ENCODE measurements around the gene OR2AG1. TPM values are rescaled to one million over a fixed set of nuclear protein-coding genes. Genes with fewer than 3 reads are reported as not detected.
A peak's percentile ranks its signal among the peaks of the same experiment; 100 is the strongest.
"Not testable (repeated sequence)": the region's sequence is repeated elsewhere in the genome, so short reads cannot be mapped to it uniquely, and the experiment has no call there.

The OR2AG1 gene
- total RNA-seq, 2 experiments from 2014 or later: not detected

- Histone ChIP-seq H3K36me3 (ENCODE audit: insufficient read depth, low read length) (no peaks in the 10 kb centered on the region), H3K4me2 (ENCODE audit: low read length) (no peak within 1 kb of the TSS), H3K9me3 (ENCODE audit: low read length) (no peaks in the 10 kb centered on the region), H2AFZ (ENCODE audit: low read length) (no peak within 1 kb of the TSS), H4K20me1 (ENCODE audit: insufficient read depth, low read length) (no peaks in the 10 kb centered on the region), H3K4me3 (ENCODE audit: low read depth, low read length, poor library complexity, severe bottlenecking) (no peak within 1 kb of the TSS), H3K9me2 (ENCODE audit: insufficient read depth, low read length) (no peaks in the 10 kb centered on the region), H3K79me2 (ENCODE audit: insufficient read depth, low read depth, low read length) (no peaks in the 10 kb centered on the region), H3K4me1 (ENCODE audit: insufficient read depth, low read length, poor library complexity, severe bottlenecking) (no peaks in the 10 kb centered on the region), H3K27ac (ENCODE audit: low read depth, low read length, poor library complexity, severe bottlenecking) (no peak within 1 kb of the TSS)
- ChIA-PET POLR2A (no interaction called here), CTCF (ENCODE audit: unreplicated experiment) (no interaction called here)
- no peak for DNase-seq (ENCODE audit: low spot score)
- BruUV-seq (replicated peaks): no TSS peak
- intact Hi-C loops (cut with micrococcal nuclease; ENCODE audit: unreplicated experiment): no loop called here
- TF ChIP-seq CTCF (conservative IDR thresholded peaks at IDR 0.05; ENCODE audit: low read length): no peak
- no peak for TF ChIP-seq EZH2phosphoT487 (IDR thresholded peaks at IDR 0.05; ENCODE audit: borderline replicate concordance, low read depth, low read length)
Observed at GRCh38 chr11:6799402-6799801, 16.6 kb downstream of the OR2AG1 start, which contains the start of gene OR6A2. TSS of gene OR6A2 (minus strand) at chr11:6799689. CDS start at chr11:6795708, 3,981 bp downstream.

GRCh38 chr11:6801075-6801474, 18.3 kb downstream of the OR2AG1 start:
- intact Hi-C loops (cut with micrococcal nuclease; ENCODE audit: unreplicated experiment); DNase-seq (ENCODE audit: low spot score); H3K4me1 ChIP-seq (ENCODE audit: insufficient read depth, low read length, poor library complexity, severe bottlenecking); POLR2A ChIA-PET; H4K20me1 ChIP-seq (ENCODE audit: insufficient read depth, low read length); H3K4me2 ChIP-seq (ENCODE audit: low read length); H3K79me2 ChIP-seq (ENCODE audit: insufficient read depth, low read depth, low read length); H2AFZ ChIP-seq (ENCODE audit: low read length); H3K9me3 ChIP-seq (ENCODE audit: low read length); H3K27ac ChIP-seq (ENCODE audit: low read depth, low read length, poor library complexity, severe bottlenecking); CTCF ChIA-PET (ENCODE audit: unreplicated experiment); H3K36me3 ChIP-seq (ENCODE audit: insufficient read depth, low read length); H3K9me2 ChIP-seq (ENCODE audit: insufficient read depth, low read length); H3K4me3 ChIP-seq (ENCODE audit: low read depth, low read length, poor library complexity, severe bottlenecking); BruUV-seq (replicated peaks): not testable (repeated sequence)

- no peaks in the 10 kb centered on the region for H3K4me1 ChIP-seq (ENCODE audit: insufficient read depth, low read length, poor library complexity, severe bottlenecking)
- H3K9me3 ChIP-seq (ENCODE audit: low read length): no peaks in the 10 kb centered on the region
- ChIA-PET POLR2A (interaction anchor here (0.6 to 0.8 kb wide), 3 partner anchors 11 to 626 kb away, joined by 3 read pairs; partner anchors contain the start of gene OR10A2), CTCF (ENCODE audit: unreplicated experiment) (interaction anchor here (0.6 to 1.6 kb wide), 5 partner anchors 11 to 284 kb away, joined by 3 to 5 read pairs (median 3); no protein-coding TSS in a partner anchor)
- no peaks in the 10 kb centered on the region for H4K20me1 ChIP-seq (ENCODE audit: insufficient read depth, low read length)
- intact Hi-C loops (cut with micrococcal nuclease; ENCODE audit: unreplicated experiment): loop anchor here (5.0 to 10.0 kb wide), 2 partner anchors 462 to 630 kb away; no protein-coding TSS in a partner anchor
- no TSS peak for BruUV-seq (replicated peaks)
- no peak overlapping the region for H3K4me2 ChIP-seq (ENCODE audit: low read length)
- no peak overlapping the region for H3K4me3 ChIP-seq (ENCODE audit: low read depth, low read length, poor library complexity, severe bottlenecking)
- no peak overlapping the region for H3K27ac ChIP-seq (ENCODE audit: low read depth, low read length, poor library complexity, severe bottlenecking)
- peak; percentile 61 for DNase-seq (ENCODE audit: low spot score)
- peak; percentile 95 for TF ChIP-seq CTCF (conservative IDR thresholded peaks at IDR 0.05; ENCODE audit: low read length)
- TF ChIP-seq EZH2phosphoT487 (IDR thresholded peaks at IDR 0.05; ENCODE audit: borderline replicate concordance, low read depth, low read length): no peak
- H3K79me2 ChIP-seq (ENCODE audit: insufficient read depth, low read depth, low read length): no peaks in the 10 kb centered on the region
- H2AFZ ChIP-seq (ENCODE audit: low read length): no peak overlapping the region
- H3K9me2 ChIP-seq (ENCODE audit: insufficient read depth, low read length): no peaks in the 10 kb centered on the region
- no peaks in the 10 kb centered on the region for H3K36me3 ChIP-seq (ENCODE audit: insufficient read depth, low read length)
Observed at GRCh38 chr11:6812390-6813005, 29.7 kb downstream of the OR2AG1 start.

Measured in OCI-LY7 (cell line).